Caki2 (cell line): ENCODE measurements around the gene AUH. TPM values are rescaled to one million over a fixed set of nuclear protein-coding genes. Genes with fewer than 3 reads are reported as not detected.
A peak's percentile ranks its signal among the peaks of the same experiment; 100 is the strongest.
"Not testable (repeated sequence)": the region's sequence is repeated elsewhere in the genome, so short reads cannot be mapped to it uniquely, and the experiment has no call there.

Experiments
- DNase-seq: peaks from one replicate; pipeline ENCODE4 v3.0.0-alpha.2; 2015; ENCODE audit warnings: low read depth
- in situ Hi-C: cut with HindIII; loops from 2 replicates; pipeline ENCODE4 v1.10.0; 2016; ENCODE audit warnings: low sequenced_read_pairs, low pct_unique_long_range_greater_than_20kb, mixed read lengths
- total RNA-seq: library from RNA; depleted of rRNA; stranded (reverse); fragments of >200 nt; shearing (Covaris generic); gene quantifications from 2 replicates; pipeline ENCODE4 v1.2.3, GENCODE V29; 2014; ENCODE audit warnings: low replicate concordance; rRNA removed

Gene AUH, protein sequence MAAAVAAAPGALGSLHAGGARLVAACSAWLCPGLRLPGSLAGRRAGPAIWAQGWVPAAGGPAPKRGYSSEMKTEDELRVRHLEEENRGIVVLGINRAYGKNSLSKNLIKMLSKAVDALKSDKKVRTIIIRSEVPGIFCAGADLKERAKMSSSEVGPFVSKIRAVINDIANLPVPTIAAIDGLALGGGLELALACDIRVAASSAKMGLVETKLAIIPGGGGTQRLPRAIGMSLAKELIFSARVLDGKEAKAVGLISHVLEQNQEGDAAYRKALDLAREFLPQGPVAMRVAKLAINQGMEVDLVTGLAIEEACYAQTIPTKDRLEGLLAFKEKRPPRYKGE
- 6.8 and 12.1 TPM in 2 replicates for total RNA-seq

DNA sequence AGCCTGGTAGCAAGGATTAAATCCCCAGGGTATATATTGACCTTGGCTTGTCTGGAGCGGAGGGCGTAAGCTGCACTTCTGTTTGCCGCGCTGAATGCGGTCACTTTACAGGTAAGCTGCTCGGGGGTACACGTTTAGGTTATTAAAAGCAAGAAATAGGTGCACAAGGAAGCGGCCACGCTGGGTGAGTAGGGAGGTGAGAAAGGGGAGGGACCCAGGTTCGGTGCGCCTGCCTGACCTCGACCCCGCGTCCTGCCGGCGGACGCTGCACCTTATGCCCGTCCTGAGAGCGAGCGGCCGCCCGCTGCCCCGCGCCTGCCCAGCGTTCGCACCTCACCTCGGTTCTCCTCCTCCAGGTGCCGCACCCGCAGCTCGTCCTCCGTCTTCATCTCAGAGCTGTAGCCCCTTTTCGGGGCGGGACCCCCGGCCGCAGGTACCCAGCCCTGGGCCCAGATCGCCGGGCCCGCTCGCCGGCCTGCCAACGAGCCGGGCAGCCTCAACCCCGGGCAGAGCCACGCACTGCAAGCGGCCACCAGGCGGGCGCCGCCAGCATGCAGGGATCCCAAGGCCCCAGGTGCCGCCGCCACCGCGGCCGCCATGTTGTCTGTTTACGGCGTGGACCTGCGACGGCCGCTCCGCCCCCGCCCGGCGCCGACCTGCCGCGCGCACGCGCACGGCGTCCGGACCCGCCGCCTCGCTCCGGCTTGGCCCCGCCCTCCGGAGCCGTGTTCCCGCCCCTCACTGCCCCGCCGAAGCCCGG lies at the start of gene AUH:
TSS of gene AUH (minus strand) at position 628 of the 760 bp plus-strand sequence. CDS start at position 599, 29 bp downstream.
- in situ Hi-C loops: no loop called here
- DNase-seq: peak; percentile 70

DNA sequence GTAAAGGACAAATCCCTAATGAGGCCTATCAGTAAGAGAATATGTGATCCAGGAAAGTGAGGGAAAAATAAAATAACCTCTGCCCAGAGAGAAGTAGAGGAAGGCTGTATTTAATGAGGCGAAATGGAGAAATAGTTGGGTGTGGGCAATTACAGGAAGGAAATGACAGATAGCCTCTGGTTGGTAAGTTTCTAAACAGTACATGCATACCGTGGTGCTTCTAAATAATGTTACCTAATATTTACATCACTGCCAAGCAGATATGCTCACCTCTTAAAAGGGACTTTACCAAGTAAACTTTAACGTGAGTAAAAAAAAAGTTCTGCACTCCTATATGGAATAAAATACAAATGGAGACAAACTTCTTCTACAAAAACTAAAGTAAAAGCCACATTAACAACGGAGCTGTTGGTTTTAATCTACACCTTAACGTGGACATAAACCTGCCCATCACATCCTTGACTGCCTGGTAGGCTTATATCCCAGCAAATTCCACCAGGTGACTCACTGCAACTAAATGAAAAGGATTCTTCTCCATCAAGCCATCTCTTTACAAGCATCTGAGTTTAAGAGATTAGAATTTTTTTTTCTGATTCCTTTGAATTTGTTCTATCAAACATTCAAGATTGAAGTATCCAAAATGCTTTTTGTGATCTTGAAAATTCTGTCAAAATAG lies 49.5 kb upstream of the AUH start:
- DNase-seq: no peak
- in situ Hi-C loops: no loop called here

DNA sequence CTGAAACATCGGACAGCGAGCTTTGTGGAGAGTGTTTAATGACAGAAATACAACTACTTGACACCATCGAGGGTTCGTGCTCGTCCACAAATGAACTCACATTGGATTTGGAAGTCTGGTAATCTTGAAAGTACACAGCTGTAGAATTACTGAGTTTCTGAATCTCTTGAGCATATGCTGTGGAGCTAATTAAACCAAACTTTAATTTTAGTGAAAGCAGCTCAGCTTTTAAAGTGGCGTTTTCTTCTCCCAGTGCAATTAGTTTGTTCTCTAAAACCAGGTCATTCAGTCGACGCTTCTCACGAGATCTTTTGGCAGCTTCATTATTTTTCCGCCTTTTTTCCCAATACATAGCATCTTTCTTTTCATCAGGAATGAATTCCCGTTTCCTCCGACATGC lies 48.4 kb upstream of the AUH start:
- DNase-seq: no peak
- in situ Hi-C loops: no loop called here

DNA sequence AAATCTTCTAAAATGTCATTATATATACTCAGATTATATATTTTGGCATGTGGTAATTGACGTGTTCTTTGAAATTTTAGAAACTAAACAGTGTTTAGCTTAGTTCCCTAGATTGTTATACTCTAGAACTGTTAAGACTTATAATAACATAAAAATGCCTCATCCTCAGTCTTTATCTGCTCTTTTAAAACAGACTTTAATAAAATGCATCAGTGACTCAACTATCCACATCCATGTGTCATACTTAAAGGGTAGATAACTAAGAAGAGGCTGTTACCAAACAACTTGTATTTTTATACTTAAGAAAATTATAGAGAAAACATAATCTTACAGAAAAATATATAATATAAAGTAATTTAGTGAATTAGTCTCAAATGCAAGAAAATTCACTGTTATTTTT lies 46.8 kb upstream of the AUH start:
- in situ Hi-C loops: no loop called here
- DNase-seq: no peak

DNA sequence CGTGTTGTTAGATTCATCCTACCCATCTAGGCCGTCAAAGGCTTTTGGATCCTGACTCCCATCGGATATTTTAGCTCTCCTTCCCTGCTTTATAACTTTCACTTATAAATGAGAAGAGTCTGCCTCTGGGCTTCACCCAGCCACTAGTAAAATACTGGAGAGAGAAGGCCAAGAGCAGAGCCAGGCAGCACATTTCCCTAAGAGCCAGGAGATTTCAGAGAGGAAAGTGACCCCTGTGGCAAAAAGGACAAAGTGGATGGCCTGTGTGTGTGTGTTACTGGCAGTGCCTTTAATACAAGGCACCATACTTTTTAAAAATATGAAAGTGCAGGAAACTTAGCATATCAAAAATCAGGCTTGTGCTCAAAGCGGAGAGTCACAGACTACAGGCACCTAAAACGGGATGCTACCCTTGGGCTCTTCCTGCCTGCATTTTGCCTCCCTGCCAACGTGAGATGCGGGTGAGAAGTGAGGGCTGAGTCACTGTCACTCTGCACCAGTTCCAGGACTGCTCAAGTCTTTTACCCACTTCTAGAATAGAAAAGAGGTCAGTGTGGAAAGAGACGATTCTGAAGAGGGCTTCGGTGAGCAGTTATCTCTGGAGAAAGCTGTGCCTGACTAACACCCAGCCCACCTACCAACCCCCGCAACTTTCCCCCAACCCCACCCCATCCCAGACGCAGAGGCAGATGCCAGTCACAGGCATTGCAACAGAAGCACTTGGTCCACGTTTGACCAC lies 46.0 kb upstream of the AUH start:
- no peak for DNase-seq
- in situ Hi-C loops: no loop called here

DNA sequence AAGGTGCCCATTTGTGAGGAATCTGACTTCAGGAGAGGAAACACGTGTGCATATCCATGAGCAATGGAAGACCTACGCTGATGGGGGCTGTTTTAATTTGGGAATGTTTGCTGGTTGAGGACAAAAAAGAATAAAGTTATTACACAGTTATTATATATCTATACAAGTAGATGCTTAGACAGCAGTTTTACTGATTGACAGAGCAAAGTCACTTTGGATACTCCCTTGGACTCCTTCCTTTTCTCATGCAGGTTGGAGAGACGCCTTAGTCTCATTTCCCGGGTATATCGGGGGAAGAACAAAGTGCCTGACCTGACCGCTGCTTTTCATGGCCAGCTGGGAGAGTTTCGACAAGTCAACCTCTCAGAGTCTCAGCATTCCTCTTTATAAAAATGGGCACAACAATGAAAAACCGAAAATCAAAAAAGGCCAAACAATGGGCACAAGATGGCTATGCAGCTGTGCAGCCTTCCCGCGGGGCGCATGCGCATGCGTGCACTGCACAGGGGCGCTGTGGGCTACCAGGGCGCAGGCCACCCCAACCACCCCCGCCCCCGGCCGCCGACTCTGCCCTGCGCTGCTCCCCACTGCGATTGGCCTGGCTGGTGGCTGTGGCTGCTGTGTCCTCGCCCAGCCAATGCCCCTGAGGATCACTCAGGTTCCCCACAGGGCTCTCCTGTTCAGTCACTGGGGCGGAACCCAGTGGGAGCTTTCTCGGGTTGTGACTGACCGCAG lies 43.8 kb upstream of the AUH start:
- DNase-seq: no peak
- in situ Hi-C loops: no loop called here

DNA sequence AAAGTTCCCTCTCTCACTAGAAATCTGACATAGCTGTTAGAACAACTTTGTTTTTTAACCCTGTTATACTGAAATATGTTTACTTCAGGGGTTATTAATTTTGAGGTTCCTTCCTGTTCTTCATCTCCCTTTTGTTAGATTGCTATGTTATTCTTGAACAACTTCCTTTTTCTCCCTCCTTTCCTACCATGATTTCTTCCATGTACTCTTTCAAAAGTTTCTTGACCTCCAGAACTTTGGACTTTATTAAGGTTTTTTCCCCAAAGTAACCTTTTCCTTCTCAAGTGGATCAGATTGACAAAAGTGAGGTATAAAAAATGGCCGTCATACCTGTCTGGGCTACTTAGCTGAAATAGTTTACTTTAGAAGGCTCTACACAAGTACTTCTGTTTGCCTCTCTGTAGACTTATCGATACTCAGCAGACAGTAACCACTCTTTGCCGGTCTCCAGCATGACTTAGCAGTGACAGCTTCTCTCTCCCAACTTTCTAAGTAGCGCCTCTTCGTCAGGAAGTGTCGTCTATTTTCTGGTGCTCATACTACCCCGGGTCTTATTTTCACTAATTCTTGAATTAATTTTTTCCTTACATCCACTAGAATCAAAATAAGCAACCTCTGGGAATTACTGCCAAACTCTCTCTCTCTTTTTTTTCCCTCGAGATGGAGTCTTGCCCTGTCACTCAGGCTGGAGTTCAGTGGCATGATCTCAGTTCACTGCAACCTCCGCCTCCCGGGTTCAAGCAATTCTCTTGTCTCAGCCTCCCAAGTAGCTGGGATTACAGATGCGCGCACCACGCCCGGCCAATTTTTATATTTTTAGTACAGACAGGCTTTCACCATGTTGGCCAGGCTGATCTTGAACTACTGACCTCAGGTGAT lies 42.2 kb upstream of the AUH start:
- DNase-seq: no peak
- in situ Hi-C loops: no loop called here

DNA sequence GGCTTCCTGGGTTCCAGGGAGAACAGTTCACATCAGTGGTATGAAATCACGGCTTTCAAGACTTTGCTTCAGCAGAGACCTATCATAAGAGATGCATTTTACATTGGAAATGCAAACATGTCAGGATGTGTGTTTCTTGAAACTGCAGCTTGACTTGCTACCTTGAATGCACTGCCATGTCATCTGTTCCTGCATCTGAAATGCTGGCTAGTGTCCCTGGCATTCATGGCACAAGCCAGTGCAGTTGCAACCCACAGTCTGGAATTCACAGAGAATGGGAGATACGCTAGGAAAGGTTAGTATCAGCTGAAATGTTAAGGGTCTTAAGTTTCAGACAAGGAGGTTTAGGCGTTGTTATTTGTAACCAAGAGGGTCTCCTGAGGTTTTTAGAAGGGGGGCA lies 37.2 kb upstream of the AUH start:
- in situ Hi-C loops: no loop called here
- no peak for DNase-seq

DNA sequence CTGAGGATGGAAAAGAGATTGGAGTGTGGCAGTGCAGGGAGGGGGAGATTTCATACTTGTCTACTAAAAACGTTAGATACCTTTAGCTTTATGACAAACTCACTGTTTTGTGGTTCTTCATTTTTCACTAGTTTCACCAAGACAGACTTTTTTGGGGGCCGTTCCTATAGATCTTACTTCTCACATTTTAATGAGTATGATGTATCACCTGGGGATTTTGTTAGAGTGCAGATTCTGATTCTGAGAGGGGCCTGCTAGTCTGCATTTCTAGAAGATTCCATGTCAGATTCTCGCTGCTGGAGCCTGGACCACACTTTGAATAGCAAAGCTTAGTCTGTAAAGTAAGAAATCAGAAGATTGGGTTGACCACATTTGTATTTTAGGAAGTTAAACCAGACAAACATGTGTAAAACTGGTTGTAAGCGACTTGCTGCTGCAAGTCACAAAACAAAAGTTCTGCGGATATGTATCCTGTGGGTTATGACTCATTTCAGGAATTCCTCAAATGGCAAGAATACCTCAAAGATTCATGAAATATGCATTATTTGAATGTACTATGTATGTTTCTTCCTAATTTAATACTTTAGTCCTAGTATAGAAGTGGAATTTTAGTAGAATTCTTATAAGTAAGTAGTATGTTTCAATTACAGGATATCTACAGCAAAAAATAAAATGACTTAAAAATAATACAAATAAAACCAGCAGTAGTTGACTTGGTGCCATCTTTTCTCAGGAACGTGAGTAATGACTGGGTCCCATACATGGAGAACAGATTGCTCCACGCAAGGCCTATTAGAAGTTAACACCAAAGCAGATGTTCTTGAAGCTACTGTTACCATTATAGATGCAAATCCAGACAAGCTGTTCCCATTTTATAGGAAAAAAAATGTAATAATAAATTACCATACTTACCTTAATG lies 34.1 kb upstream of the AUH start:
- in situ Hi-C loops: no loop called here
- DNase-seq: no peak

DNA sequence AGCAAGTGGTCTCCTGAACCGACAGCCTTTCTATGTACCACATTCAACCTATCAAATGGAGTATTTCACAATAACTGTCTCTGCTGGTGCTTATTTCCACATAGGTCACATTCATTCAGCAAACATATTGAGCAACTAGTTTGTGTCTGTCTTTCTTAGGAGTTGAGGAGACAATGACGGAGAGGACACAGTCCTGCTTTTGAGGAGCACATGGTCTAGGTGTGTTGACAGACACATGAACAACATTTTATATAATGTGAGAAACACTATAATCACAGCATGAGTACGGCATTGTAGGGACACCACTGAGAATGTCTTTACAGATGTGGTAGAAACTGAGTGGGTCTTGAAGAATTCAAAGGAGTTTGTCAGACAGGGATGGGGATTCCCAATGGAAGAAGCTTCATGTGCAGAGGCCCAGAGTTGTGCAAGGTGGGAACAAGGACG lies 33.4 kb upstream of the AUH start:
- DNase-seq: no peak
- in situ Hi-C loops: no loop called here

DNA sequence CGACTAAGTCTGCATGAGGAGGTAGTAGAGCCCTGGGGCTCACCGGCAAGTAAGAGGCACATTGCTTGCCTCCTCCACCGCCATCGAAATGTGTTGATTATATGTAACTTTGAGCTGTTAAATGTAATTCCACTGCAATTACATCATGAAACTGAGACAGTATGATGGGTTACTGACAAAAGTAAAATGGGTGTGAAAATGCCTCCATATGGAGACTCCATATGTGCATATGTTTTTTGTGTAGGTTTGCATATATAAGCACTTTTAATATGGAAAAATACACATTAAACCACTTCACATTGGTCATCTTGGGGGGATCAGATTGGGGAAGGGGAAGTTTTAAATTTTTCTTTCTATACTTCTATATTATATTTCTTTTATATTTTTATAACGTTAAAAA lies 32.1 kb upstream of the AUH start:
- in situ Hi-C loops: no loop called here

DNA sequence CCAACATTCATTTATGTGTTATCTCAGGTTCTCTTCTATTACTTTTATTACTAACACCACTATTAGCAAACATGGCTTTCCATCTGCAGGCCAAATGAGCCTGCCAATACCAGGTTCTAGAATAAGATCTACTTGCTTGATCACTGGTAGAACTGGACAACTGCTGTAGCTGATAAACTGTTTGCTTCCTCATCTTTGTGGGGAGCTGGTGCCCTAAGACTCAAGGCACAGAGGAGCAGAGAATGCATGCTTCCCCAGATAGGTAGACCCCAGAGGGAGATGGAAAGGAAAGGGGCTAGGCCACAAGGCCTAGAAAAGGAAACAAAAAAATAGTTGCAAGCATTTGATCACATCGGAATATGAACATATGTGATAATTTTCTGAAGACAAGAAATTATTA lies 30.7 kb upstream of the AUH start:
- in situ Hi-C loops: no loop called here

More for the DNA sequence above, 32.1 kb upstream of the AUH start:
- no peak for DNase-seq

DNA sequence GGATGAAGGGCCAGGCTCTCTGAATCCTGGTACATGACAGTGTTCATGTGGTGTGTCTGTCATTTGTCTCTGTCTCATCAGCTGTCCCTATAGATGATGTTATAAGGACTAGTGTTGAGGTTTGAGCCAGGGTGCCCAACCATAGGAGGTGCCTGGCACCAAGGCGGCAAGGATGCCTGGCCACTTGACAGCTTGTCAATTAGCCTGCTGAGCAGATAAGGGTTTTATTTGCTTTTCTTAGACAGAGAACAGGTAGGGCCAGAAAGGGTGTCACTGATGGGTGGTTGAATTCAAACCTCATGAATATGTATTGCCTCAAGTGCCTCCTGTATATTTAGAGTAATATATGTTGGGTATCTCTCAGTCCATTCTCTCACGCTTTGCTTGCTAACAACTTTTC lies 30.1 kb upstream of the AUH start:
- no peak for DNase-seq
- in situ Hi-C loops: no loop called here

More for the DNA sequence above, 30.7 kb upstream of the AUH start:
- DNase-seq: no peak

DNA sequence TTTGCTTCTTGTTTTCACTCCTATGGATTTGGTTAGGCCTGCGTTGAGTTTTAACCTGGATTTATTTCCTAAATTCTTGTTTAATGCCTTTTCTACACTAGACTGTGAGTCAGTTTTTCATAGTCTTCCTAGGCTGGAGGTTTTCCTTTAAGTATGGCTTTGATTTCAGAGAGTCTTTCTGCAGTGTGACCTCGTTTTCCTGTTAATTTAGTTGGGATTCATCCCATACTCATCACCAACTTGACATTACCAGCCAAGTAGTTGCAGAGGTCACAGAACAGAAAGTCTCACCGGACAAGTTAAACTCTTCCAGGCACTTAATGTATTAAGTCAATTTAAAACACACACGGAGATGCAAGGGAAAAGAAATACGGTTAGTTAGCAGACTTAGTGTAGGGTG lies 29.7 kb upstream of the AUH start:
- no peak for DNase-seq
- in situ Hi-C loops: no loop called here

DNA sequence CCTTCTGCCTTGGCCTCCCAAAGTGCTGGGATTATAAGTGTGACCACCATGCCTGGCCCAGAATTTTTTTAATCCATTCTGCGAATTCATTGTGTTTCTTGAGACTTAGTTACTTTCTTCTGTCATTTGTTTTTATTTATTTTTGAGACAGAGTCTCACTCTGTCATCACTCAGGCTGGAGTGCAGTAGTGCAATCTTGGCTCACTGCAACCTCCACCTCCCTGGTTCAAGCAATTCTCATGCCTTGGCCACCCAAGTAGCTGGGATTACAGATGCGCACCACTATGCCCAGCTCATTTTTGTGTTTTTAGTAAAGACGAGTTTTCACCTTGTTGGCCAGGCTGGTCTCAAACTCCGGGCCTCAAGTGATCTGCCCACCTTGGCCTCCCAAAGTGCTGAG lies 28.0 kb upstream of the AUH start:
- in situ Hi-C loops: not testable (repeated sequence)

DNA sequence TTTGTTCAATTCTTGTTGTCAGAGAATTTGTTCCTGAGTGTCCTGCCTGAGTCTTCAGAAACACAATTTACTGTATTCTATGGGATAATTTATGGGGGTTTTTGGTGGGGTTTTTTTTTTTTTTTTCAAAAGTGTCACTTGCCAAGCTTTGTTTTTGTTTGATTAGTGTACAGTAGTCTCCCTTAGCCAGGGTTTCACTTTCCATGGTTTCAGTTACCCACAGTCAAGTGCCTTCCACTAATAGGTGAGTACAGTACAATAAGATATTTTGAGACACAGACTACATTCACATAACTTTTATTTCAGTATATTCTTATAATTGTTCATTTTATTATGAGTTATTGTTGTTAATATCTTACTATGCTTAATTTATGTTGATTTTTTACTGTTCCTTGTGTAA lies 25.0 kb upstream of the AUH start:
- no peak for DNase-seq
- in situ Hi-C loops: no loop called here

More for the DNA sequence above, 28.0 kb upstream of the AUH start:
- not testable (repeated sequence) for DNase-seq
